Fibroblast of mammary gland (primary cell): ENCODE data around the gene SPIN2B.
"Not testable (repeated sequence)": the region's sequence is repeated elsewhere in the genome, so short reads cannot be mapped to it uniquely, and the experiment has no call there.

Experiments
- DNase-seq: peaks from one replicate; pipeline ENCODE4 v3.0.0-alpha.2; 2010; ENCODE audit warnings: low read depth
- H3K4me3 ChIP-seq: 2 replicates; pipeline ENCODE4 v1.5.1; 2011; ENCODE audit warnings: low read depth, mild to moderate bottlenecking, low read length, moderate library complexity; ENCODE audit not compliant: control insufficient read depth
- CTCF ChIP-seq: conservative IDR thresholded peaks from 2 replicates; pipeline ENCODE4 v1.5.1; 2011; ENCODE audit warnings: low read depth, low read length, inconsistent platforms; ENCODE audit not compliant: control insufficient read depth, insufficient read depth

Gene SPIN2B

DNA sequence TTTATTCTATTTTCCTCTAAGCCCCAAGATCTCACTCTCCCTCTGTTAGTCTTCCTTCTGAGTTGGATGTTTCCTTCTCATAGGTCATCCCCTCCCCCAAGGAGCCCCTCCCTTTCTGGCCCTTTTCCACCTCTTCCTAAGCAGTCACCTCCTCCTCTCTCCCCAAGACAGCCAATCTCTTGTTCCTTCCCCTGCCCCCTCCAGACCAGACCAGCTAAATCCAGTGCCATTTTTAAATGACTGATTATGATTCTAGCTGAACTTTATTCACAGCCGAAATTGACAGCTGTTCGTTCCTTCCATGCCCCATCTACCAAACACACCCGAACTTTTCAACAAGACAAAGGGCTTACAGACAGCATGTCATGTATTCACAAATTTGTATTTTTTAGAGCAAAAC is 13.9 kb upstream of the SPIN2B start:
- DNase-seq, result no peak
- no peak overlapping the region for H3K4me3 ChIP-seq
- no peak for TF ChIP-seq CTCF

GRCh38 chrX:57134702-57135101 is 13.4 kb upstream of the SPIN2B start:
- no peak for DNase-seq
- H3K4me3 ChIP-seq, result no peak overlapping the region
- TF ChIP-seq CTCF, result no peak

DNA sequence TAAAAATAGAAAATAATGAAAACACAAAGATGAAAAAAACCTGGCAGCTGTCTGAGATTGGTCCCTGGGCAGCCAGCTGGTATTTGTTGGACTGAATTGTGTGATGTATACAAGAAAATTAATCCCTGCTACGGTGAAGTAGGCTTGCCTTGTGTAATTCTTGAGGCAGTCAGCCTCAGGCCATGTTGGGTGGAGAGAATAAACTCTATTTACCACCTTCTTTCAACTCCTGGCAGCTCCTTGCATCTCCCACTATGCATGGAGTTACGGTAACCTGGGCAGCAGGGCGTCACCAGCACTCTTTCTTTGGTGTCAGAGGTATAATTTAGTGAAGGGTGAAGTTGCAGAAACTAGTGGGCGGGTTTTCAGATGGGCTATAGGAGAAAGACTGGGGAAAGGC is 12.4 kb upstream of the SPIN2B start:
- no peak for DNase-seq
- H3K4me3 ChIP-seq, result no peak overlapping the region
- TF ChIP-seq CTCF, result no peak

- not testable (repeated sequence) for DNase-seq, H3K4me3 ChIP-seq
Observed at GRCh38 chrX:57133284-57133683, 11.9 kb upstream of the SPIN2B start.

GRCh38 chrX:57132046-57132445 is 10.7 kb upstream of the SPIN2B start:
- DNase-seq, result no peak
- TF ChIP-seq CTCF, result no peak
- no peak overlapping the region for H3K4me3 ChIP-seq

- H3K4me3 ChIP-seq, result peak overlapping the region; percentile 65
- no peak for TF ChIP-seq CTCF
- no peak for DNase-seq
Observed at GRCh38 chrX:57121816-57122215, 468 bp upstream of the SPIN2B start.

DNA sequence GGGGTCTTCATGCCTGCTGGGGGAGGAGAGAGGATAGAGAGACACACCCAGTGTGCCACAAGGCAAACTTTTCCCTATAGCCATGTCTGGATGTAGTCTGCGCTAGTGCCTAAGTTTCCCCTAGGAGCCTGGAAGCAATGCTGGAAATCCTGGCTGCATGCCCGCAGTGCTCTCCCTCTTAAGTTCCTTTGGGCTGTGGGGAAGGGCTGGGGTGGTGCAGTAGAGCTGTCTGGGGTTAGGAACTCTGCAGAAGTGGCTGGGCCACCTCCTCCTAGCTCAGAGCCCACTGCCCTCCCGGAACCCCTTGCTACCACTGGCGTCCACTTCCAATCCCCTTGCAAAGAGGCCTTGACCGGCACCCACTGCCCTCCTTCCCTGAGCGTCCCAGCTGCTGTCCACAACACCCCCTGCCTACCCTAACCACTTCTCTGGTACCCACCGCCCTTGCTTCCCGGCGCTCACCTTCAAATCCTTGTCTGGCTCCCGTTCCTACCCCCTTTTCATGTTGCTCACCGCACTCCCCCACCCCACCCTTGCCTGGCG is 658 bp downstream of the SPIN2B start:
- DNase-seq, result not testable (repeated sequence)
- peak overlapping the region; percentile 65 for H3K4me3 ChIP-seq

GRCh38 chrX:57119416-57119815 is 1.9 kb downstream of the SPIN2B start:
- TF ChIP-seq CTCF, result no peak
- H3K4me3 ChIP-seq, result no peak overlapping the region
- DNase-seq, result no peak

DNA sequence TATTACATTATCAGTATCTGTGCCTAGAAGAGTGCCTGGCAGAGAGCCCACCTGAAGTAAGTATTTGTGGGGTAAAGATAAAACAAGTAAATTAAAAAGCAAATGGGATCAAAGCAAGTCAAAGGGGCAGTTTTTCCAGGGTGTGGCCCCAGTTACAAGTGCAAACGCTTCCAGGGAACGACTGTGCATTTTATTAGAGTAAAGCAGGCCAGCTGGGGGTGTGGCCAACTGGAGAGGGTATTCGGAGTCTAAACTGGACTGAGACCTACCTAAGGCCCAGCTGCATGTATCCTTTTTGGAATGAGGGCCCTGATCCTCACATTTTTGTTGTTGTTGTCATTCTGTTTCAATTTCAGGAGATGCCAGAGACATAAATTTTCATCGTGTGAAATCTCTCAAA is 3.8 kb downstream of the SPIN2B start:
- DNase-seq, H3K4me3 ChIP-seq: not testable (repeated sequence)
